Measurements from ENCODE around the gene EPN2. TPM values are rescaled to one million over a fixed set of nuclear protein-coding genes. Genes with fewer than 3 reads are reported as not detected.

EPN2 gene
- total and polyA plus RNA-seq, 2 donors (not counting 1 experiment from before 2014, with no cell fraction given) = 23.8 to 36.0 TPM

DNA sequence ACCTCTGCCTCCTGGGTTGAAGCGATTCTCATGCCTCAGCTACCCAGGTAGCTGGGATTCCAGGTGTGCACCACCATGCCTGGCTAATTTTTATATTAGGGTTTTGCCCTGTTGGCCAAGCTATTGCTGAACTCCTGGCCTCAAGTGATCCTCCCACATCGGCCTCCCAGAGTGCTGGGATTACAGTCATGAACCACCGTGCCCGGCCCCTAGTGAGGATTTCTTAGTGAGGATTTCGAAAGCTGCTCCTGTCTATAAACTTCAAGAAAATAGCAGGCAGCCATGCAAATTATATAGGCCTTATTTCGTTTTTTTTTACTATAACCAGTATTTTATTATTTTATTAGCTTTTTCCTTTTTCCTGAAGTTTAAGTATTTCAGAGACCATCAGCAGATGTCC is 41.6 kb downstream of the EPN2 start:
- Histone ChIP-seq H3K27ac (ENCODE audit: insufficient read depth, low read length) (no peak overlapping the region), H4K20me1 (ENCODE audit: control insufficient read depth, extremely low read depth, insufficient read depth, low read length) (no peaks in the 10 kb centered on the region), H3K27me3 (ENCODE audit: control insufficient read depth, insufficient read depth, low read length) (no peaks in the 10 kb centered on the region), H3K4me2 (ENCODE audit: extremely low read depth, insufficient read depth, low read length) (no peak overlapping the region), H3K4me3 (replicated peaks in 1 of 4; ENCODE audit: control extremely low read depth in 1 of 4, insufficient read depth in 1 of 4, low read depth in 3 of 4, low read length in 4 of 4) (no peak overlapping the region), H2AFZ (ENCODE audit: low read length) (no peak overlapping the region), H3K4me1 (ENCODE audit: control insufficient read depth, extremely low read depth, insufficient read depth, low read length) (peaks cover 3% of the 10 kb centered on the region), H3K9me3 (ENCODE audit: control insufficient read depth, insufficient read depth, low read depth, low read length) (no peaks in the 10 kb centered on the region), H3K36me3 (ENCODE audit: control insufficient read depth, insufficient read depth, low read length) (peaks cover 4% of the 10 kb centered on the region), H3K79me2 (ENCODE audit: control insufficient read depth, insufficient read depth, low read length) (peaks cover 11% of the 10 kb centered on the region), H3K9ac (ENCODE audit: insufficient read depth, low read length) (no peak overlapping the region)
- DNase-seq (ENCODE audit: low read depth in 2 of 2) = no peak
- no peak for TF ChIP-seq EZH2 (IDR thresholded peaks at IDR 0.05; ENCODE audit: low read length, missing control alignments)
- TF ChIP-seq CTCF (conservative IDR thresholded peaks at IDR 0.05 in 1 of 2, IDR thresholded peaks at IDR 0.05 in 1 of 2; ENCODE audit: low read depth in 1 of 2, low read length in 2 of 2) = no peak

- Histone ChIP-seq H3K27ac (ENCODE audit: insufficient read depth, low read length) (no peak overlapping the region), H3K4me1 (ENCODE audit: control insufficient read depth, extremely low read depth, insufficient read depth, low read length) (no peaks in the 10 kb centered on the region), H3K4me2 (ENCODE audit: extremely low read depth, insufficient read depth, low read length) (no peak overlapping the region), H3K9ac (ENCODE audit: insufficient read depth, low read length) (no peak overlapping the region), H3K79me2 (ENCODE audit: control insufficient read depth, insufficient read depth, low read length) (peaks cover 6% of the 10 kb centered on the region), H3K27me3 (ENCODE audit: control insufficient read depth, insufficient read depth, low read length) (no peaks in the 10 kb centered on the region), H4K20me1 (ENCODE audit: control insufficient read depth, extremely low read depth, insufficient read depth, low read length) (no peaks in the 10 kb centered on the region), H3K36me3 (ENCODE audit: control insufficient read depth, insufficient read depth, low read length) (peaks cover 2% of the 10 kb centered on the region), H2AFZ (ENCODE audit: low read length) (no peak overlapping the region), H3K4me3 (replicated peaks in 1 of 4; ENCODE audit: control extremely low read depth in 1 of 4, insufficient read depth in 1 of 4, low read depth in 3 of 4, low read length in 4 of 4) (no peak overlapping the region), H3K9me3 (ENCODE audit: control insufficient read depth, insufficient read depth, low read depth, low read length) (no peaks in the 10 kb centered on the region)
- no peak for TF ChIP-seq CTCF (conservative IDR thresholded peaks at IDR 0.05 in 1 of 2, IDR thresholded peaks at IDR 0.05 in 1 of 2; ENCODE audit: low read depth in 1 of 2, low read length in 2 of 2)
- DNase-seq (ENCODE audit: low read depth in 2 of 2) = no peak
Observed at GRCh38 chr17:19281161-19281560, 44.0 kb downstream of the EPN2 start.

- DNase-seq (ENCODE audit: low read depth in 2 of 2) = no peak
Observed at GRCh38 chr17:19284005-19284959, 47.1 kb downstream of the EPN2 start.

More at GRCh38 chr17:19284005-19284959, 47.1 kb downstream of the EPN2 start:
- H4K20me1 ChIP-seq (ENCODE audit: control insufficient read depth, extremely low read depth, insufficient read depth, low read length) = no peaks in the 10 kb centered on the region
- no peak overlapping the region for H3K9ac ChIP-seq (ENCODE audit: insufficient read depth, low read length)
- no peak overlapping the region for H3K4me2 ChIP-seq (ENCODE audit: extremely low read depth, insufficient read depth, low read length)
- H3K4me1 ChIP-seq (ENCODE audit: control insufficient read depth, extremely low read depth, insufficient read depth, low read length) = no peaks in the 10 kb centered on the region
- H2AFZ ChIP-seq (ENCODE audit: low read length) = no peak overlapping the region
- H3K36me3 ChIP-seq (ENCODE audit: control insufficient read depth, insufficient read depth, low read length) = peaks cover 4% of the 10 kb centered on the region
- H3K79me2 ChIP-seq (ENCODE audit: control insufficient read depth, insufficient read depth, low read length) = peaks cover 4% of the 10 kb centered on the region
- TF ChIP-seq EZH2 (IDR thresholded peaks at IDR 0.05; ENCODE audit: low read length, missing control alignments) (no peak), CTCF (conservative IDR thresholded peaks at IDR 0.05 in 1 of 2, IDR thresholded peaks at IDR 0.05 in 1 of 2; ENCODE audit: low read depth in 1 of 2, low read length in 2 of 2) (no peak)
- H3K9me3 ChIP-seq (ENCODE audit: control insufficient read depth, insufficient read depth, low read depth, low read length) = no peaks in the 10 kb centered on the region
- no peaks in the 10 kb centered on the region for H3K27me3 ChIP-seq (ENCODE audit: control insufficient read depth, insufficient read depth, low read length)
- no peak overlapping the region for H3K27ac ChIP-seq (ENCODE audit: insufficient read depth, low read length)
- H3K4me3 ChIP-seq (replicated peaks in 1 of 4; ENCODE audit: control extremely low read depth in 1 of 4, insufficient read depth in 1 of 4, low read depth in 3 of 4, low read length in 4 of 4) = no peak overlapping the region
